MCF 10A (cell line): Measurements from ENCODE around the gene SEZ6L2. TPM values are rescaled to one million over a fixed set of nuclear protein-coding genes. Genes with fewer than 3 reads are reported as not detected.
A peak's percentile ranks its signal among the peaks of the same experiment; 100 is the strongest.

ENCODE experiments used
- BruUV-seq: library from RNA; stranded (reverse); fragments of 400-500 nt; replicated peaks from 2 replicates; lab custom pipeline; 2021; lab: Mats Ljungman, UMichigan
- CTCF ChIA-PET: fragments of 300-600 bp; sonication (Branson Sonifier 250); formaldehyde crosslinking; extraction: SDS; loops from one replicate; lab custom pipeline; 2021; ENCODE audit warnings: antibody characterized with exemption, inconsistent platforms; lab: Yijun Ruan, JAX
- POLR2A ChIA-PET: fragments of 300-600, 350-650 bp; sonication (Branson Sonifier 250); formaldehyde crosslinking; extraction: SDS; loops from one replicate; lab custom pipeline; 2020; ENCODE audit warnings: antibody characterized with exemption, inconsistent platforms; lab: Yijun Ruan, JAX
- DNase-seq: peaks from one replicate; pipeline ENCODE4 v3.0.0-alpha.2; 2018; ENCODE audit not compliant: unreplicated experiment
- H3K27ac Mint-ChIP-seq: one replicate; pipeline ENCODE4 v1.8.0; 2022; ENCODE audit warnings: mild to moderate bottlenecking, low read depth, mixed read lengths; ENCODE audit not compliant: unreplicated experiment
- H3K27me3 Mint-ChIP-seq: one replicate; pipeline ENCODE4 v1.8.0; 2022; ENCODE audit warnings: mixed read lengths; ENCODE audit not compliant: insufficient read depth, unreplicated experiment
- H3K36me3 Mint-ChIP-seq: one replicate; pipeline ENCODE4 v1.8.0; 2022; ENCODE audit warnings: mild to moderate bottlenecking, moderate library complexity, mixed read lengths; ENCODE audit not compliant: insufficient read depth, unreplicated experiment
- H3K4me1 Mint-ChIP-seq: one replicate; pipeline ENCODE4 v1.8.0; 2022; ENCODE audit warnings: mixed read lengths; ENCODE audit not compliant: insufficient read depth, unreplicated experiment
- H3K4me3 Mint-ChIP-seq: one replicate; pipeline ENCODE4 v1.8.0; 2022; ENCODE audit warnings: mild to moderate bottlenecking, moderate library complexity, mixed read lengths; ENCODE audit not compliant: unreplicated experiment
- H3K9me3 Mint-ChIP-seq: one replicate; pipeline ENCODE4 v1.8.0; 2022; ENCODE audit warnings: mixed read lengths; ENCODE audit not compliant: unreplicated experiment
- intact Hi-C: fragments of 100-400 bp; cut with micrococcal nuclease; formaldehyde crosslinking; loops from 2 replicates; pipeline ENCODE4 v1.14.1; 2022
- total RNA-seq: library from RNA; stranded (reverse); gene quantifications from 2 replicates; pipeline ENCODE4 v1.2.3, GENCODE V29; 2022
- TF ChIP-seq, protein P1 (sequence below): fragments of 200-600 bp; IDR thresholded peaks from one replicate; pipeline ENCODE4 v1.8.0; 2022; ENCODE audit warnings: antibody characterized with exemption, mild to moderate bottlenecking; ENCODE audit not compliant: unreplicated experiment

Gene SEZ6L2
- total RNA-seq, 1 experiment from 2014 or later = 1.9 TPM

- intact Hi-C loops = no loop called here
- H3K27ac Mint-ChIP-seq = no peak overlapping the region
- BruUV-seq = no TSS peak
- H3K27me3 Mint-ChIP-seq = peaks cover 4% of the 10 kb centered on the region
- H3K4me1 Mint-ChIP-seq = no peaks in the 10 kb centered on the region
- H3K9me3 Mint-ChIP-seq = no peaks in the 10 kb centered on the region
- POLR2A ChIA-PET = interaction anchor here (0.8 kb wide), 1 partner anchor 17 kb away, joined by 3 read pairs; no protein-coding TSS in a partner anchor
- no peak for DNase-seq
- H3K36me3 Mint-ChIP-seq = peaks cover 7% of the 10 kb centered on the region
- CTCF ChIA-PET = no interaction called here
- no peak overlapping the region for H3K4me3 Mint-ChIP-seq
- TF ChIP-seq, protein P1, sequence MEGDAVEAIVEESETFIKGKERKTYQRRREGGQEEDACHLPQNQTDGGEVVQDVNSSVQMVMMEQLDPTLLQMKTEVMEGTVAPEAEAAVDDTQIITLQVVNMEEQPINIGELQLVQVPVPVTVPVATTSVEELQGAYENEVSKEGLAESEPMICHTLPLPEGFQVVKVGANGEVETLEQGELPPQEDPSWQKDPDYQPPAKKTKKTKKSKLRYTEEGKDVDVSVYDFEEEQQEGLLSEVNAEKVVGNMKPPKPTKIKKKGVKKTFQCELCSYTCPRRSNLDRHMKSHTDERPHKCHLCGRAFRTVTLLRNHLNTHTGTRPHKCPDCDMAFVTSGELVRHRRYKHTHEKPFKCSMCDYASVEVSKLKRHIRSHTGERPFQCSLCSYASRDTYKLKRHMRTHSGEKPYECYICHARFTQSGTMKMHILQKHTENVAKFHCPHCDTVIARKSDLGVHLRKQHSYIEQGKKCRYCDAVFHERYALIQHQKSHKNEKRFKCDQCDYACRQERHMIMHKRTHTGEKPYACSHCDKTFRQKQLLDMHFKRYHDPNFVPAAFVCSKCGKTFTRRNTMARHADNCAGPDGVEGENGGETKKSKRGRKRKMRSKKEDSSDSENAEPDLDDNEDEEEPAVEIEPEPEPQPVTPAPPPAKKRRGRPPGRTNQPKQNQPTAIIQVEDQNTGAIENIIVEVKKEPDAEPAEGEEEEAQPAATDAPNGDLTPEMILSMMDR = no peak
Observed at GRCh38 chr16:29881050-29881449, 18.3 kb downstream of the SEZ6L2 start.

GRCh38 chr16:29878172-29878571 is 21.2 kb downstream of the SEZ6L2 start:
- intact Hi-C loops = no loop called here
- Mint-ChIP-seq H3K27me3 (peaks cover 10% of the 10 kb centered on the region), H3K36me3 (peaks cover 7% of the 10 kb centered on the region), H3K9me3 (no peaks in the 10 kb centered on the region), H3K4me3 (no peak overlapping the region), H3K4me1 (no peaks in the 10 kb centered on the region), H3K27ac (no peak overlapping the region)
- DNase-seq = no peak
- ChIA-PET CTCF (interaction anchor here (0.5 to 1.0 kb wide), 2 partner anchors 12 to 14 kb away, joined by 3 to 6 read pairs; no protein-coding TSS in a partner anchor), POLR2A (no interaction called here)
- TF ChIP-seq, protein P1 = no peak
- BruUV-seq = no TSS peak

- CTCF ChIA-PET = interaction anchor here (0.5 to 1.0 kb wide), 3 partner anchors 11 to 28 kb away, joined by 3 to 6 read pairs (median 3); no protein-coding TSS in a partner anchor
- peak; percentile 17 for DNase-seq
- H3K27ac Mint-ChIP-seq = no peak overlapping the region
Observed at GRCh38 chr16:29877266-29877961, 21.9 kb downstream of the SEZ6L2 start.

DNA sequence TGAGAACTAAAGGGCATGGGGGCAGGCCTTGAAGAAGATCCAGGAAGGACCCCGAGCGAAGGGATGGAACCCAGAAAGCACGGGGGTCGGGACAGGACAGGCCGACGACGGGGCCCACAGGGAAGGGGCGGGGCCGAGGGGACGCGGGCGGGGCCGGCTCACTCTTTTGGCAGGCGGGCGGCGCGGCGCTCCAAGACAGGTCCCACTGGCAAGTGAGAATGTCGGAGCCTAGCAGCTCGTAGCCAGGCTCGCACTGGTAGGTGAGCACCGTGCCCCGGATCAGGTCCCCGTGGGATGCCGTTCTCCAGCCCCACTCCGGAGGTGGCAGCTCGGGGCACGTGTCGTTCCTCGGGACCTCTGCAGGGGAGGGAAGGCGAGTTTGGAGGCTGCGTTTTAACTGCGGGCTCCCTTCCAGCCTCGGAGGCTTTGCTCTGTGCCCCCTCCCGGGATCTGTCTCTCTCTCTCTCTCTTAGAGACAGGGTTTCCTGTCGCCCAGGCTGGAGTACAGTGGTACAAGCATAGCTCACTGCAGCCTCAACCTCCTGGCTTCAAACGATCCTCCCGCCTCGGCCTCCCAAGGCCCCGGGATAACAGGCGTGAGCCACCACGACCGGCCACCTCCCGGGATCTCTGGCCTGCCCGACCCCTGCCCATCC is 22.6 kb downstream of the SEZ6L2 start:
- H3K9me3 Mint-ChIP-seq = no peaks in the 10 kb centered on the region
- CTCF ChIA-PET = interaction anchor here (0.6 to 0.7 kb wide), 2 partner anchors 28 to 311 kb away, joined by 3 read pairs; no protein-coding TSS in a partner anchor

More at GRCh38 chr16:29877266-29877961, 21.9 kb downstream of the SEZ6L2 start:
- Mint-ChIP-seq H3K4me3 (no peak overlapping the region), H3K27me3 (peaks cover 10% of the 10 kb centered on the region), H3K9me3 (no peaks in the 10 kb centered on the region), H3K4me1 (no peaks in the 10 kb centered on the region), H3K36me3 (peaks cover 7% of the 10 kb centered on the region)
- intact Hi-C loops = no loop called here
- POLR2A ChIA-PET = no interaction called here
- BruUV-seq = no TSS peak
- TF ChIP-seq, protein P1 = no peak

More for the DNA sequence above, 22.6 kb downstream of the SEZ6L2 start:
- POLR2A ChIA-PET = no interaction called here
- Mint-ChIP-seq H3K27me3 (peaks cover 10% of the 10 kb centered on the region), H3K4me3 (no peak overlapping the region), H3K4me1 (no peaks in the 10 kb centered on the region), H3K27ac (no peak overlapping the region), H3K36me3 (peaks cover 7% of the 10 kb centered on the region)
- intact Hi-C loops = no loop called here
- BruUV-seq = no TSS peak
- TF ChIP-seq, protein P1 = no peak
- no peak for DNase-seq
